CD1c-positive myeloid dendritic cell (primary cell): Measurements from ENCODE around the gene TEX9.
"Not testable (repeated sequence)": the region's sequence is repeated elsewhere in the genome, so short reads cannot be mapped to it uniquely, and the experiment has no call there.

Experiments
- DNase-seq: peaks from one replicate; pipeline ENCODE4 v3.0.0-alpha.2; 2016; ENCODE audit errors: extremely low spot score

TEX9 gene

DNA sequence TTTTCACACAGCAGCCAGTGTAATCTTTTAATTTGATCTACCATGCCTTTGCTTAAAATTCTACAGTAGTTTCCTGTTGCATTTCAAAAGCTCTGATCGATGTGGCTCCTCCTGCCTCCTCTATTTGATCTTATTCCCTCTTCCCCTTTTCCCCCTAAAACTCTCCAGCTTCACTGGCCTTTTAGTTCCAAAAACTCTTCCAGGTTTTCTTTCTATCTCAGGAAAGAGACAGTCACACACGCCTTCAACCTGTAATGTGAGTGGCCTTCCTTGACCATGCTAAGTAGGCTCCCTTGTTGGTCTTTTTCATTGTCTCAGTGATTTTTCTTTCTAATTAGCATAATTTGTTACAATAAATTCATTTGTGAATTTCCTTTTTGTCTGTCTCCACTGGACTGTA is 985 bp downstream of the TEX9 start:
- DNase-seq = no peak

DNA sequence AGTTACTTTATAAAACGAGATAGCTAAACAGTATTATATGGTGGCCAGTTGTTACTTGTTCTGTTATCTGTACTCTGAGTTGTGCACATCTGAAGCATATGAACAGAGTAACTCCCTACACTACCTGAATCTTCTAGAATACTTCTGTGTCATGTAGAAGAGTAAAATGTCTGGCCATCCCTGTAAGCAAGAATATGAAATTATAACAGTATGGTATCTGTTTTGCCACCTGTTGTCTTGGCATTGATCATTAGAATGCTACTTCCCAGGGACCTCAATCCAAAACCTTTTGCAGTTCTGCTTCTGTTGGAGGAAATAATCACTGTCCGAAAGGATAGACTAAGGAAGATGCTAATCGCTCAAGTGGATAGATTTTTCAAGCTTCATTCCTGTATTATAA is 1.9 kb downstream of the TEX9 start:
- DNase-seq = no peak

DNA sequence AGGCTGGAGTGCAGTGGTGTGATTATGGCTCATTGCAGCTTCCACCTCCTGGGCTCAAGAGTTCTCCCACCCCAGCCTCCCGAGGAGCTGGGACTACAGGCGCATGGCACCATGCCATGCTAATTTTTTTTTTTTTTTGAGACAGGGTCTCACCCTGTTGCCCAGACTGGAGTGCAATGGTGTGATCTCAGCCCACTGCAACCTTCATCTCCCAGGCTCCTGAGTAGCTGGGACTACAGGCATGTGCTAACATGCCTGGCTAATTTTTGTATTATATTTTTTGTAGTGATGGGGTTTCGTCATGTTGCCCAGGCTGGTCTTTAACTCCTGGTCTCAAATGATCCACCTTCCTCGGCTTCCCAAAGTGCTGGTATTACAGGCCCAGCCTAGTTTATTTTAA is 4.0 kb downstream of the TEX9 start:
- no peak for DNase-seq

DNA sequence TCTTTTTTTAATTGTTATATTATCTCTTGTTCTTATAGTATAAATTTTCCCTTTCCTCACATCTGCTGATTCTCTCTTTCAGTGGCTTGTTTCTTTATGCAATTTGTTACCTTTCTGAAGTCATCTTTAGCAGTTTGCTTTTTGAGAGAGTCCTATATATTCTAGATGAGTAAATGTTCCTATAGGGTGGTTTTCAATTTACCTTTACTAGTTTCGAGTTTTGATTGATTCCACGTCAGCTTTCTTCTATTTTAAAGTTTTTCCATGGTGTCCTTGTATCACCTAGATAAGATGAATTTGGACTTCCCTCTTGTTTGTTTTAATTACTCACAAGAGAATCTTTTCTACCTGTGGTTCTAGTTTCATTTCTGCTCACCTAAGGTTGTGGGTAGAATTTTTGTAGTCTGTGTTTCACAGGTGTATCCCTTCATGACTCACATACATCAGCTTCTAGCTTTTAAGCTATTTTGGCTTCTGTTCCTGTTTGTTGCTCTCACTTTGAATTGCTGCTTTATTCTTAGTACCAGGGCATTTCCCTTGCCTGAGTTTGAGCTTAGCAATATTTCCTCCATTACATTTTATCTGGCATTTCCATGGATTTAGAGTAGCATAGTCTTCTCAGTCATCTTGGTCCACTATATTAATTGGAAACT is 6.4 kb downstream of the TEX9 start:
- no peak for DNase-seq

DNA sequence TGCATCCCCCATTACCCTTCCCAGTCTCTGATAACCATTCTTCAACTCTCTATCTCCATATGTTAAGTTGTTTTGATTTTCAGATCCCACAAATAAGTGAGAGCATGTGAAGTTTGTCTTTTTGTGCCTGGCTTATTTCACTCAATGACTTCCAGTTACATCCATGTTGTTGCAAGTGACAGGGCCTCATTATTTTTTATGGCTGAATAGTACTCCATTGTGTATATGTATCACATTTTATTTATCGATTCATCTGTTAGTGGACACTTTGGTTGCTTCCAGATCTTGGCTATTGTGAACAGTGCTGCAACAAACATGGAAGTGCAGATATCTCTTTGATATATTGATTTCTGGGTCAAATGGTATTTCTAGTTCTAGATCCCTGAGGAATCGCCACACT is 9.5 kb downstream of the TEX9 start:
- DNase-seq = not testable (repeated sequence)

DNA sequence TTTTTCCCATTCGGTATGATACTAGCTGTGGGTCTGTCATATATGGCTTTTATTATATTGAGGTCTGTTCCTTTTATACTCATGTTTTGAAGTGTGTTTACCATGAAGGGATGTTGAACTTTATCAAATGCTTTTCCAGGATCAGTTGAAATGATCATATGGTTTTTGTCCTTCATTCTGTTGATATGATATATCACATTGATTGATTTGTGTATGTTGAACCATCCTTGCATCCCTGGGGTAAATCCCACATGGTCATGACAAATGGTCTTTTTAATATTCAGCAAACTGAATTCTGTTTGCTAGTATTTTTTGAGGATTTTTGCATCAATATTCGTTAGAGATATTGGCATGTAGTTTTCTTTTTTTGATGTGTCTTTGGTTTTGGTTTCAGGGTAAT is 12.6 kb downstream of the TEX9 start:
- DNase-seq = not testable (repeated sequence)

DNA sequence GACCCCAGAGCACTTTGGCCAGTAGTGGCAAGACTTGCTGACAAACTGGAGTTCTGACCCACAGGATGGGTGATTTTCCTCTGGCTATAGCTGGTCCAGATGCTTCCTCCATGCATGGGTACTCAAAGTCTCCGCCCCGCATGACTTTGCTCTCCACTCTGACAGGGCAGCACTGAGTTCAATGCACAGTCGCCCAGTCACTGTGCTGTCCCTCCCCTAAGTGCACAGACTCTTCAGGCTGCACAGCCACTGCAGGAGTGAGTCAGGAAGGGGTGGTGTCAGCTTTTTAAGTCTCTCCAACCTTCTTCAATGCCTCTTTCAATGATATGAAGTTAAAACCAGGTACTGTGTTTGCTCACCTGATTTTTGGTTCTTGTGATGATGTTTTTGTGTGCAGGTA is 17.8 kb downstream of the TEX9 start:
- no peak for DNase-seq

DNA sequence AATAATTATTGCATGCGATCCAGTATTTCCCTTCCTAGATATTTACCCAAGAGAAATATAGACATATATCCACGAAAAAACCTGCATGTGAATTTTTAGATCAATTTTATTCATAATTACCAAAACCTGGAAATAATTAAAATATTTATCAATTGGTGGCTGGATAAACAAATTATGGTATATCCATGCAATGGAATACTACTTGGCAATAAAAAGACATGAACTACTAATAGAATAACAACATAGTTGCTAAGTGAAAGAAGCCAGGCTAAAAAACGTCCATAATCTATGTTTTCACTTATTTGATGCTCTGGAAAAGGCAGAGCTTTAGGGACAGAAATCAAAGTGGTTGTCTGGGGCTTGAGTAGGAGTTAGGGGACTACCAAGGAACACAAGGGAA is 20.7 kb downstream of the TEX9 start:
- no peak for DNase-seq

DNA sequence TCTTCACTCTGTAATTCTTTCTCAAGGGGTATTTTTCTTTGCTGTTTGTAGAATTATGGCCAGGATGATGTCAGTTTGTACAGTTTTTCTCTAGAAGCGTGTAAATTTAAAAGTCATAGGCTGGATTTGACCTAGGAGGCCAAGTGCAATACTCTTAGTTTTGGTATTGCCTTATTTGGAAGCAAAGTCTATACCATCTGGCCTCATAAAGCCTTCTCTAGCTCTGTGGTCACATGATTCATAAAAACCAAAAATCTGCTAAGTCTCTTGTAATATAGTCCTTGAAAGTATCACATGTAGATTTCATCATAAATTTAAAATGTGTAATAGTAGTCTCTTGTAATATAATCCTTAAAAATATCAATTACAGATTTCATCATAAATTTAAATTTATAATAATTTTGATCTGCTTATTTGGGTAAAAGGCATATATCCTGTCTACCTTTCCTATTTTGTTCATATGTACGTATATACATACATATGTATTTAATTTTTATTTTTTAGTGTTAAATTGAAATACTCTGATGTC is 25.6 kb downstream of the TEX9 start:
- DNase-seq = no peak

DNA sequence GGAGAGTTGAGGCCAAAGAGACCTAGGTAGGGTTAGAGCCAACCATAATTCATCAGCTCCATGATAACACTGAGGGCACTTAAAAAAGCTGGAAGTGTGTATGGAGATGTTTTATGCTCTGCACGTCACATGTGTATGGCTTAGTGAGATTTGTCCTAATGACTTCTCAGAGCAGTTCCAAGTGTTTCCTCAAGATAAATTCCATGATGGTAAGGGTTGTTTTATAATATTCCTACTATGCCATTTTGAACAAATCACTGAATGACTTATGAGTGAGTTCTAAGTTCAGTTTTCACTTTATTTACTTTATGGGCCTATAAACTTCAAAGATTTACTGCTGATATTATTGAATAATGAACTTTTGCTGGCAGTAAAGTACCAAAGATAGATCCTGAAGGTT is 28.1 kb downstream of the TEX9 start:
- DNase-seq = no peak

DNA sequence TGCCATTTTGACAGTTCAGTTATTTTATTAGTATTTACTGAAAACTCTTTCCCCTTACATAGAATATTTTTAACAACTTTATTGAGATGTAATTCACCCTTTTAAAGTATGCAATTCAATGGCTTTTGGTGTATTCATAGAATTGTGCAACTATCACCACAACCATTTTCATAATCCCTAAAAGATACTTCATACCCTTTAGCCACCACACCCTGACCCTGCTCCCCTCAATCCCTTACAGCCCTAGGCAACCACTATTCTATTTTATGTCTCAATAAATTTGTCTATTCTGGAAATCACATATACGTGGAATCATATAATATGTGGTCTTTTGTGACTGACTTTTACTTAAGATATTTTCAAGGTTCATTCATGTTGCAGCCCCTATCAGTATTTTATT is 29.7 kb downstream of the TEX9 start:
- no peak for DNase-seq

DNA sequence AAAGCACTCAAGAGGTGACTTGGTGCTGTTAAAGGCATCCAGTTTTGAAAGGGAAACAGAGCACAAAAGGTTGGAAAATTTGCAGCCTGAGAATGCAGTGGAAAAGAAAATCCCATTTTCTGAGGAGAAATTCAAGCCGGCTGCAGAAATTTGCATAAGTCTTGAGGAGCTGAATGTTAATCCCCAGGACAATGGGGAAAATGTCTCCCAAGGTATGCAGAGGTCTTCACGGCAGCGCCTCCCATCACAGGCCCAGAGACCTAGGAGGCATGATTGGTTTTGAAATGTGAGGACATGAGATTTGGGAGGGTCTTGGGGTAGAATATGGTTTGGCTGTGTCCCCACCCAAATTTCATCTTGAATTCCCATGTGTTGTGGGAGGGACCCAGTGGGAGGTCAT is 32.1 kb downstream of the TEX9 start:
- DNase-seq = not testable (repeated sequence)

DNA sequence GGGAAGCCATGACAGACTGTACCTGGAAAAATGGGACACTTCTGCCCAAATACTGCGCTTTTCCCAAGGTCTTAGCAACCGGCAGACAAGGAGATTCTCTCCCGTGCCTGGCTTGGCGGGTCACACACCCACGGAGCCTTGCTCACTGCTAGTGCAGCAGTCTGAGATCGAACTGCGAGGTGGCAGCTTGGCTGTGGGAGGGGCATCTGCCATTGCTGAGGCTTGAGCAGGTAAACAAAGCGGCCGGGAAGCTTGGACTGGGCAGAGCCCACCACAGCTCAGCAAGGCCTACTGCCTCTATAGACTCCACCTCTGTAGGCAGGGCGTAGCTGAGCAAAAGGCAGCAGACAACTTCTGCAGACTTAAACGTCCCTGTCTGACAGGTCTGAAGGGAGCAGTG is 34.0 kb downstream of the TEX9 start:
- DNase-seq = not testable (repeated sequence)

DNA sequence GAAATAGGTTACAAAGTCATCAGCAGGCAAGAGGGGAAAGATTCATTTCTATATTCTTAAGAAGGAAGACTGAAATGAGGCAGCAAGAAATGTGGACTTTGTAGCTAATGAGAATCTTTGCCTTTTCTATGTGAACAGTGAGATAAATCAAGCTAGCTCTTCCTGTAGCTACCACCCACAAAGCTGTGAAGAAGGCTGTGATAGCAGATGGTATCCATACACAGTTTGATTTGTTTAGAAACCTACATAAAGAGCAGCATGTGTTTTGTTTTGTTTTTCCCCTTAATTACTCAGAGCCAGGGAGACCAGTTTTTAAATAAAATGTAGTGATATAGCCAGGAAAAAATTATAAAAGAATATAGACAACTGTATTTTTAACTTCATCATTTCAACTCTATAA is 45.5 kb downstream of the TEX9 start:
- DNase-seq = no peak

DNA sequence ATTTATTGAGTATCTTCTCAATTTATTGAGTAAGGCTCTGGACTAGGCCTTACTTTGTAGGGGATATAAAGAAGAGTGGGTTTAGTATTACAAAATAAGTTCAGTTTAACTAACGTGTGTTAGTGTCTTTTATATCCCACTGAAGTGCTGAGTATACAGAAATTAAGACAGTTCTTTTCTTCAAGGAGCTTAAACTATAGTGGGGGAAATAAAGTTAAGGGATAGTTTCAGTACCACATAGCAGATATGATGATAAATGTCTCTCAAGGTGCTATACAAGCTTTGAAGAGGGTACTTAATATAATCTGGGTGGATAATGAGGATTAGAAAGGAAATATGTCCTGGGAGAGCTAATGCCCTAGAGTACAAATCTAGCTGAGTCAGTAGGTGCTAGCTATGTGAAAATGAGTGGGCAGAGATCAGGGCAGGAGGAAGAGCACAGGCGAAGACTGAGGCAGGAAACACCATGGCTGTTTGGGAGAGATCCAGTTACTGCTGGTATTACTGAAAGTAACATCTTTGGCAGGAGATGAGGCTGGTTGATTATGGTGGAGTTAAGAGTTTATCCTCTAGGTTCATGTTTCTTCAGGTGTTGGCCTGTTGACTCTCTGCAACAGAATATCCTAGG is 46.0 kb downstream of the TEX9 start:
- DNase-seq = no peak

DNA sequence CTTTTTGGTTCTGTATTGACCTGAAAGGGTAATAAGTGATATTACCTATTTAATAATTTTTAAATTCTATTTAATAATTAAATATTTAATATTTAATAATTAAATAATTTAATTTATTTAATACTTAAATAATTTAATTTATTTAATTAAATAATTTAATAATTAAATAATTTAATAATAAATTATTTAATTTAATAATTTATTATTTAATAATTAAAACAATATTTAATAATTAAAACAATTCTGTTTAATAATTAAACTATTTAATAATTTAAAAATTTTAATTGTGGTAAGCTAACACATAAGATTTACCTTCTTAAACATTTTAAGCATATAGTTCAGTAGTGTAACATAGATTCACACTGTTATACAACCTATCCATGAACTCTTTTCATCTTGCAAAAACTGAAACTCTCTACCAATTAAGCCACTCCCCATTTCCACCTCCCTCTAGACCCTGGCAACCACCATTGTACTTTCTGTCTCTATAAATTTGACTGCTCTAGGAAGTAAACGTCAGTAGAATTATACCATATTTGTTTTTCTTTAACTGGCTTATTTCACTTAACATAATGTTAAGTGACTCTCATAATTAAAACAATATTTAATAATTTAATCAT is 48.0 kb downstream of the TEX9 start:
- not testable (repeated sequence) for DNase-seq

DNA sequence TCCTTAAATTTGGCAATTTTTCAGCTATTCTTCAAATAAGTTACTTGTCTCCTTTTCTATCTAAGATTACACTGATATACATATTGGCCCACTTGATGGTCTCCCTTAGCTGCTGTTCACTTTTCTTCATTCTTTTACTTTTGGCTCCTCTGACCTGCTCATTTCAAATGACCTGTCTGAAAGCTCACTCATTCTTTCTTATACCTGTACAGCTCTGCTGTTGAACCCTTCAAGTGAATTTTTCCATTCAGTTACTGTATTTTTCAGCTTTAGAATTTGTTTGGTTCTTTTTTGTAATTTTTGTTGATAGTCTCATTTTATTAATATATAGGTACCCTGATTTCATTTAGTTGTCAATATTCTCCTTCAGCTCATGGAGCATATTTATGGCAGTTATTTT is 60.0 kb downstream of the TEX9 start:
- DNase-seq = no peak

DNA sequence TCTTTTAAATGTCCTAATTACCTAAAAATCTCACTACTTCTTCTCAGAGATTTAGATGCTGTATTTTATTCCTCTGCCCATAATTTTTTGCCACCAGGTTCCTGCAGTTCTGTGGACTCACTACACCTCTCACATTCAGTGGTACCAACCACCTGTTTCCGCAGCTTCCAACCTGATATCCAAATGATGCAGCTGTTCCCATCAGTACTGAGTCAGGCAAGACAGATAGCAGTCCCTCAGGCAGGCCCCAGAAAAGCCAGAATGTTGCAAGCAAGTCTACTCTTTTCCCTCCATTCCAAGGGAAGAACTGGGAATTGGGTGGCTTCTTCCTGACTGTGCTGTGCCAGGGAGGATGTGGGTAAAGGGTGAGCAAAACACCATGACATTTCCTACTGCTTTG is 60.8 kb downstream of the TEX9 start:
- DNase-seq = no peak

DNA sequence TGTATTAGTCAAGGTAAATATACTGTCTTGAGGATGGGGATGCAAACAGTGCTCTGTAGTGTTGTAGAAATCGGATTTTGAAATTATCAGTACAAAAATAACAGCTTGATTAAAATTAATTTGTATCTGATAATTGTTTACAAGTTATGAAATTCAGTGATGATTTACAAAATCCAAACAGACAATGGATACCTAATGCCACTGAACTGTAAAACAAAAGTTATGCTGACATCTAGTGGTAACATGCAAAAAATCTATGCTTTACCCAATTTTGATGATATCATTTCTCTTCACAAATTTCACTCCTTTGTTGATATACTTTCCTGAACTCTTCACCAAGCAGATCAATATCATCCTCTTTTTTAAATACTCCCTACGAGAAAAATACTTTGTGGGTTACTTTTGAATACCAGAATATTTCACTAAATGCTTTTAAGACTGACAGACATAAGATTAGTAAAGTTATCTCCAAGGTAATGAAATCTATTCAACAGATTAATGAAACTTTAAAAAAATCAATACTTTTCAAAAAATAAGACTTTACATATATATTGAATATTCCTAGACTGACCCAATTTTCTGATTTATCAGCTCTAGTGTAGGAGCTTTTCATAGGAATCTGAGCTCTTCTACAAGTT is 63.7 kb downstream of the TEX9 start:
- DNase-seq = peak; percentile 28

DNA sequence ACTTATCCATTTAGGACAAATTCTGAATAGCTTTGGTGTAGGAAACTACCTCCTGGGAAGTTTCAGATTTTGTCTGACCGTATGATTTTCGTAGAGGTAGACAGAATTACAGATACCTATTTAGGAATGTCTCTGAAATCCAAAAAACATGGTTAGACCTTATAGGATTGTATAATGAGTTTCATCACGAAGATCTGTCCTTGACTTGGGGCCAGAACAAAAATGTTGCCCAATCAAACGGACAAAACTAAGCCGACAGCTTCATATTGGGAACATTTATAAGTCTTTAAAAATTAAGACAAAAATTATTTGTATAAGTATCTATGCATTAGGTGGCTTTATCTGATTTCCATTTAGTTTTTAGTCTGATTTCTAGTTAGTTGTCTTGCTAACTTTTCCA is 67.1 kb downstream of the TEX9 start:
- no peak for DNase-seq

DNA sequence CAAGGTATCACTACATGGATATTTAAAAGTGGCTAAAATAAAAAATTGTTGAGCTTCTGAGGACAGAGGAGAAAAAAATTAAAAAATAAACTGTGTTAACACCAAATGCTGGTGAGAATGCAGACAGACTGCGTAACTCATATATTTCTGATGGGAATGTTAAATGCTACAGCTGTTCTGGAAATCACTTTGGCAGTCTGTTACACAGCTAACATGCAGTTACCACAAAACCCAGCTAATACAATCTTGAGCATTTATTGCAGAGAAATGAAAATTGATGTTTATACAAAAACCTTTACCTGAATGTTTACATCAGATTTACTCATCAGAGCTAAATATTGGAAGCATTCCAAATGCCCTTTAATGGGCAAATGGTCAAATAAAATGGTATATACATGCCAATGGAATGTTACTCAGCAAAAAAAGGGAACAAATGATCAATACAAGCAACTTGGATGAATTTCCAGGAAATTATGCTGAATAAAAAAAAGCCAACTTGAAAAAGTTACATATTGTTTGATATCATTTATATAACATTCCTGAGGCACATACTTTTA is 75.1 kb downstream of the TEX9 start:
- DNase-seq = no peak

DNA sequence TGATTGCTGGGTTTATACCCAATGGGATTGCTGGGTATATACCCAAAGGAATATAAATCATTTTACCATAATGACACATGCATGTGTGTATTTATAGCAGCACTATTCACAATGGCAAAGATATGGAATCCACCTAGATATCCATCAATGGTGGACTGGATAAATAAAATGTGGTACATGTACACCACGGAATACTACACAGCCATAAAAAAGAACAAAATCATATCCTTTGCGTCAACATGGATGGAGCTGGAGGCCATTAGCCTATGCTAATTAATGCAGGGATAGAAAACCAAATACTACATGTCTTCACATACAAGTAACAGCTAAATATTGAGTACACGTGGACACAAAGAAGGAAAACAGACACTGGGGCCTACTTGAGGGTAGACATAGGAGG is 77.1 kb downstream of the TEX9 start:
- no peak for DNase-seq

DNA sequence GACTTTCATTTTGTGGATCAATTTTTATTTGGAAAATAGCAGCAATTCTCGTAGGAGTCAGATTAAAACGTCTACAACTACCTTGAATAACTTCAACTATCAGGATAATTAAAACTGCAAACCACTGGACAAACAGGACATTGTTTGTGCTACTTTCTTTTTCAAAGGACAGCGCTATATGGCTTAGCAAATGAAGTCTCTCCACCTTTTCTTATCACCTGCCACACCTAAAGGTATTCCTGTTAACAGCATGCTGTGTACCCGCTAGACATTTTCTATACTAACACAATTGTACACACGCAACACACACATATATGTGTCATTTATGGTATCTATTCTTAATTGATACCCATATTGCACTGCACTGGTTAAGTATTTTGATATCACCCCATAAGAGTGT is 80.5 kb downstream of the TEX9 start:
- DNase-seq = no peak
